Upper lobe of left lung (tissue), 4 donors: ENCODE results near the gene DALRD3.

ENCODE experiments used
- CTCF ChIP-seq, 6 experiments: fragments of 450-650 bp in 4 of 6; fragments of 200-600 bp in 2 of 6; sonication (generic) in 2 of 6; IDR thresholded peaks; one replicate each; pipeline ENCODE4 v1.5.1; 2016 to 2019; ENCODE audit warnings: antibody characterized with exemption in 6 of 6
- EP300 ChIP-seq, 4 donors: sonication (generic); formaldehyde crosslinking; IDR thresholded peaks; one replicate each; pipeline ENCODE4 v1.5.1; 2017; ENCODE audit warnings: antibody characterized with exemption in 4 of 4, control low read depth in 2 of 4

GRCh38 chr3:48991851-48992545 lies 26.4 kb downstream of the DALRD3 start:
- TF ChIP-seq CTCF (IDR thresholded peaks at IDR 0.05) (no peak), EP300 (IDR thresholded peaks at IDR 0.05) (no peak)
